ENCODE data around the gene CALML4.
"Not testable (repeated sequence)": the region's sequence is repeated elsewhere in the genome, so short reads cannot be mapped to it uniquely, and the experiment has no call there.

The CALML4 gene

DNA sequence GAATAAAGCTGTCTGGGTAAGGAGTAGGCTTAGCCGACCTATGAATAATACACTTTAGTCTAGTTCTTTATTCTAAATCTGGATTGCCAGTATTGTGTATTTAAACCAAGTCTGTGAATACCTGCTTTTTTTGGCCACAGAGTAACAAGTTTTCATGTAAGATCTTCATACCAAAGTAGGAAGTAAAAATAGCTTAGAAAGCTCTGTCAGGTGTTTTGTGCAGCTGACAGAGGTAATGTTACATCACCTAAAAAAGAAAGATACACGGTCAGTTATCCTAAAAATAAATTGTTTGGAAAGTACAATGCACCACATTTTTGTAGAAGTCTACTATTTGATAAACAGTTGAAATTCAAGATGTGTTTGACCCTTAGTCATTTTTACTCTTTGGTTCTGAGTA lies 16.5 kb downstream of the CALML4 start:
- no peak for ATAC-seq

DNA sequence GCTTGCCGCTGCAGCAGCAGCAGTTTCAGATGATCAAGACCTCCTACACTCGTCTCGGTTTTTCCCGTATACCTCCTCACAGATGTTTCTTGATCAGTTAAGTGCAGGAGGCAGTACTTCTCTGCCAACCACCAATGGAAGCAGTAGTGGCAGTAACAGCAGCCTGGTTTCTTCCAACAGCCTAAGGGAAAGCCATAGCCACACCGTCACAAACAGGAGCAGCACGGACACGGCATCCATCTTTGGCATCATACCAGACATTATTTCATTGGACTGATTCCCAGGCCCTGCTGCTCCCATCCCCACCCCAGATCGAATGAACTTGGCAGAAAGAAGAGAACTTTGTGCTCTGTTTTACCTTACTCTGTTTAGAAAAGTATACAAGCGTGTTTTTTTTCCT lies 17.6 kb downstream of the CALML4 start:
- no peak for ATAC-seq

DNA sequence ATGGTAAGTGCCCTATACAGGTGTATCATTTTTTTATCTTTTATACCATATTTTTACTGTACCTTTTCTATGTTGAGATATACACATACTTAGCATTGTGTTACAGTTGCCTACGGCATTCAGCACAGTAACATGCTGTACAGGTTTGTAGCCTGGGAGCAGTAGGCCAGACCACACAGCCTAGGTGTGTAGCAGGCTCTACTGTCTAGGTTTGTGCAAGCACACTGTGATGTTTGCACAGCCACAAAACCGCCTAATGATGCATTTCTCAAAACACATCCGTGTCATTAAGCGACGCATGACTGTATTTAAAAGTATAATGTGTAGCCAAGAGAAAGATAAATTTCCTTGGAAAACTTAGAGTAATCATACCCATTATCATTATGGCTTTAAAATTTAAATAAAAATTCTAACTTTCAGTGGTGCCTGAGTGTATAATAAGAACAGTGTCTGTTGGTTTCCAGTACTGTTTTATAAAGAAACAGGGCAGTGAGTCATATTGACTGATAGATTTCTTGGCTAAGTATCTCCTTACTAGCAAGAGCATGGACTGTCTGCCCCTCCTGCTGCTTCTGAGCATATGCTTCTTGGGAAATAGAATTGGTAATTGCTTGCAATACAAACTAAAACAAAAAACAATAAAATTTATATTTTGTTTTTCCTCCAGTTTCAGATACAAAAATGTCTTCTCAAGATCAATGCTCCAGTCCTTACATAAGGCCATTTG lies 18.3 kb downstream of the CALML4 start:
- ATAC-seq = no peak

DNA sequence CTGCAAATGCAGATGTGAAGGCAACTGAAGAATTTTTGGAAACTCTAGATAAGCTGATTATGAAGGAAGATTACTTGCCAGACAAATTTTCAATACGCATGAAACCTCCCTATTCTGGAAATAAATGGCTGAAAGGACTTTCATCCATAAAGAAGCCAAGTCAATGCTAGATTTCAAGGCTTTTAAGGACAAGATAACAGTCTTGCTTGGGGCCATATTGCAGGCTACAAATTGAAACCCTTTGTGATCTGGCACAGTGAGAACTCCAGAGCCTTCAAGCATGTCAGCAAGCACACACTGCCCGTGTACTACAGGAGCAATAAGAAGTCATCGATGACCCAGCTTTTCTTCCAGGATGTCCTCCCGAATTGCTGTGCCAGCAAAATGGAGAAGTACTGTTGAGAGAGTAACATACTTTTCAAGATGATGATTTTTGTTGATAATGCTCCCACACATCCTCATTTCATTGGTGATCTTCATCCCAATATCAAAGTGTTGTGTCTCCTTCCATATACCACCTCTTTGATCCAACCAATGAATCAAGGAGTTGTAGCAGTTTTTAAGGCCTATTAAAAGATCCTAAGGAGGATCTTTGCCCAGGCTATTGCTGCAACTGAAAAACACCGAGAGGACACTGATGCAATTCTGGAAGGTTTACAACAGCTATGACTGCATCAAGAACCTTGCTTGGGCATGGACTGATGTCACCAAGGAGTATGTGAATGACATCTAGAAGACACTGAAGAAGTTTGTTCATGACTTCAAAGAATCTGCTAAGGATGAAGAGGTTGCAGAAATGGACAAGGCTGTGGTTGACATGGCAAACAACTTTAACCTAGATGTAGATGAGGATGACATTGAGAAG lies 20.3 kb downstream of the CALML4 start:
- ATAC-seq = no peak

DNA sequence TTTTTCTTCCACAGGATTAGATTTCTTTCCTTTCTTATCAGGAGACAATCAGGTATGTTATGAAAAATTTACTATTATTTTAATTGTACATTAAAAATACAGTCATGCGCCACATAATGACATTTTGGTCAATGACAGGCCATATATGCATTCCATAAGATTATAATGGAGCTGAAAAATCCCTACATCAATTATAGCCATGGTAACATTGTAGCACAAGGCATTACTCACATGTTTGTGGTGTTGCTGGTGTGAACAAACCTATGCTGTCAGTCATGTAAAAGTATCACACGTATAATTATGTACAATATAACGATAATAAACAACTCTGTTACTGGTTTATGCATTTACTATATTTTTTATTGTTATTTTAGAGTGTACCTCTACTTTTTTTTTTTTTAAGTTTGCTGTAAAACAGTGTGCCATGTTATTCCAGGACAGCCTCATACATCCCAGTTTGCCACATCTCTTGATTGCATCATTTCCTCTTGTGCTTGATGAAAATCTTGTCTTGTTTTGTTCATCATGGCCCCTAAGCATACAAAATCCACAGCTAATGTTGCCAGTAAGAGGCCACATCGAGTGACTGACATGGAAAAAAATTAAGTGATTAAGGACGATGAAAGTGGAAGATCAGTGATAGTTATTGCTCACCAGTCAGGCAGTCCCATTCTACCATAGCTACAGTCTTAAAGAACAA lies 21.4 kb downstream of the CALML4 start:
- ATAC-seq = no peak

DNA sequence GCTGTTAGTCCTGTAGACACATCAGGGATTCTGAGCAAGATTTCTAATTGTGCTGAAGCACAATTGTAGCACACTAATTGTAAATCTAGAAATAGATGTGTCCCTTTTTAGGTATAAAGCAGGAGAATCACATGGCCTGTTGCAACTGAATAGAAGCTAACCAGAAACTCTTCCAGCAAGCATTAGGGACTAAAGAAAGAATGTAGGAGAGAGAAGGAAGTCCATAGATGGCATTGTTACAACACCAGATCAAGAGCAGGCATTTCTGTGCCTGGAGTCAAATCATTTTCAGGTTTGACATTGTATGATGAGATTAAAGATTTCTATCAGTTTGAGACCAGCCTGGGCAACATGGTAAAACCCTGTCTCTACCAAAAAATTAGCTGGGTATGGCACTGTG lies 27.4 kb downstream of the CALML4 start:
- ATAC-seq = no peak

DNA sequence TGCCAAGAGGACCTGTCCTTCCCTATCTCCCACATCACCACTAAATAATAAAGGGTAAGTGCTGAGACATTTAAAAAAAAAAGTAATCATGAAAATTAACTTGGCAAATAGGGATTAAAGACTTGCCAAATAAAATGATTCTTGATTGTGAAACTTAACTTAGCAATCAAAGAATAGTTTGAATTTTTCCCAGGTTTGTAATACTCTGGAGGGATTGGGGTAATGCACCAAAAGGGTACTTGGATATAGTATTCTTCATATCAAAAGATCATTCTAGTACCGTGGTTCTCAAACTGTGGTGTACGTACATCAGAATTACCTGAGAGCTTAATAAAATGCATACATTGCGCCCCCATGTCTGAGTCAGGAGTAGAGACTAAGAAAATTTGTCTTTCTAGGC lies 28.5 kb downstream of the CALML4 start:
- no peak for ATAC-seq

DNA sequence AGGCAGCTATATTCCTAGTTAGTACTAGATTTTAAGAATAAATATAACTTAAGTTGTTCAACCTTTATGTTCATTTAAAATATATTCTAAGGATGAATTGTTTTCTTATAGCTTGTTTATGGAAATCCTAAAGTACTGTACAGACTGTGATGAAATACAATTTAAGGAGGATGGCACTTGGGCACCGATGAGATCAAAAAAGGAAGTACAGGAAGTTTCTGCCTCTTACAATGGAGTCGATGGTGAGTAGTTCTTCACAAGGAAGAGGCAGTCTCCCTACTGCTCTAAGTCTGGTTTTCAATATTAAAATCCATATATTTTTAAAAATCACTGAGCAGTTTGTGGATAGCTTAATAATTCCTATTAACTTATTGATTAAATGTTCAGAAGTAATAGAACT lies 29.6 kb downstream of the CALML4 start:
- ATAC-seq = no peak

DNA sequence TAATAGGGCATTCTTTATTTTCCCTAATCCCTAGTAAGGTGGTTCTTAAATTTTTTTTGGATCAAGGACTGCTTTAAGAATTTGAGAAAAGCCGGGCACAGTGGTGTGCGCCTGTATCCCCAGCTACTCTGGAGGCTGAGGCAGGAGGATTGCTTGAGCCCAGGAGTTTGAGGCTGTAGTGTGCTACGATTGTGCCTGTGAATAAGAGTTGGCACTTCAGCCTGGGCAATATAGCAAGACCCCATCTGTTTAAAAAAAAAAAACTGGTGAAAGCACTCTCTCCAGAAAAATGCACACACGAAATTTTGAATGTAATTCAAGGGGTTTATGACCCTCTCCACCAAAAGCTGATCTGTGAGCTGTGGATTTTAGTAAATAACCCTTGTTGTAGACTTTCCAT lies 32.0 kb downstream of the CALML4 start:
- no peak for ATAC-seq

DNA sequence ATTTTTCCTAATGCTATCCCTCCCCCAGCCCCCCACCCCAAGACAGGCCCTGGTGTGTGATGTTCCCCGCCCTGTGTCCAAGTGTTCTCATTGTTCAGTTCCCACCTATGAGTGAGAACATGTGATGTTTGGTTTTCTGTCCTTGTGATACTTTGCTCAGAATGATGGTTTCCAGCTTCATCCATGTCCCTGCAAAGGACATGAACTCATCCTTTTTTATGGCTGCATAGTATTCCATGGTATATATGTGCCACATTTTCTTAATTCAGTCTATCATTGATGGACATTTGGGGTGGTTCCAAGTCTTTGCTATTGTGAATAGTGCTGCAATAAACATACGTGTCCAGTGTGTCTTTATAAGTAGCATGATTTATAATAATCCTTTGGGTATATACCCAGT lies 33.1 kb downstream of the CALML4 start:
- not testable (repeated sequence) for ATAC-seq

DNA sequence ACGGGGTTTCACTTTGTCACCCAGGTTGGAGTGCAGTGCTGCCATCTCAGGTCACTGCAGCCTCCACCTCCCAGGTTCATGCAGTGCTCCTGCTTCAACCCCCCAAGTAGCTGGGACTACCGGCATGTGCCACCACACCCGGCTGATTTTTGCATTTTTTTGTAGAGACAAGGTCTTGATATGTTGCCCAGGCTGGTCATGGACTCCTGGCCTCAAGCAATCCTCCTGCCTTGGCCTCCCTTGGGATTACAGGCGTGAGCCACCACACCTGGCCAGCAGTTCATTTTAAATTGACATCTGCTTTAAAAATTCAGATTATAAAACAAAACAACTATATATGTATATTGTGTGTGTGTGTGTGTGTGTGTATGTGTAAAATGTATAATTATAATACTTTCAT lies 38.3 kb downstream of the CALML4 start:
- ATAC-seq = no peak

DNA sequence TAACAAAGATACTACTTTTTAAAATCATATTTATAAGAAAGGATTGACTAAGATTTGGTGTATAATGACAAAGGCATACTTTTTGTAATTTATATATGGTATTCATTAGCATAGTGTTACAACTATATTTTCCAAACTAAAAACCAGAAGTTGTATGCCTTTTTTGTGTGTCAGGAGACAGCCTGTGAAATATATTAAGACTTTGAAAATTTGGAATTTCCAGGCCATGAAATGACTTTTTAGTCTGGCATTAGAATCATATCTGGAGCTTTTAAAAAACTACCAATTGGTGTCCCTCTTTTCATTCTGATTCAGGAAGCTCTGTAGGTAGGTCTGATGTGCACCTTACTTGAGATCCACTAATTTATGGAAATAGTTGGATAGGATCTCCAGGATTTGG lies 41.9 kb downstream of the CALML4 start:
- no peak for ATAC-seq

DNA sequence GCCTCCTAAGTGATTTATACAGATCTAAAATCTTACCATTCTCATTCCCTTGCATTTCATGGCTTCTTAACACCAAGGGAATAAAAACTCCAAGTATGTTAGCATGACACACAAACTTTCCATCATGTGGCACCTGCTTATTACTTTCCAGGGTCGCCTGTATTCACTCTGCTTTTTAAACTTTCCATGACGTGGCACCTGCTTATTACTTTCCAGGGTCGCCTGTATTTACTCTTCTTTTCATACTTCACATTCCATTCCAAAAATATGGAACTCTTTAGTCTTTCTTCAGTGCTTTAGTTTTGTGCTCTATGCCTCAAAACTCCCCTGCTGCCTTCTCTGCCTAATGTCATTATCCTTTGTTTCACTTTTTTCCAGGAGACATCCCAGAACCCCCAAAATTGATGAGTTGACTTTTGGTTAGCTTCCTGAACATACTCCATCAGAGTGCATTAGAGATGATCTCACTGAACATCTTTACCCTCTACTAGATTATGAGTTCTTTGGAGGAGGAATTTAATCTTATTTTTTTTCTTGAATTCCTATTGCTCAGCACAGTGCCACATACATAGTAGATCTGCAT lies 47.0 kb downstream of the CALML4 start:
- no peak for ATAC-seq

DNA sequence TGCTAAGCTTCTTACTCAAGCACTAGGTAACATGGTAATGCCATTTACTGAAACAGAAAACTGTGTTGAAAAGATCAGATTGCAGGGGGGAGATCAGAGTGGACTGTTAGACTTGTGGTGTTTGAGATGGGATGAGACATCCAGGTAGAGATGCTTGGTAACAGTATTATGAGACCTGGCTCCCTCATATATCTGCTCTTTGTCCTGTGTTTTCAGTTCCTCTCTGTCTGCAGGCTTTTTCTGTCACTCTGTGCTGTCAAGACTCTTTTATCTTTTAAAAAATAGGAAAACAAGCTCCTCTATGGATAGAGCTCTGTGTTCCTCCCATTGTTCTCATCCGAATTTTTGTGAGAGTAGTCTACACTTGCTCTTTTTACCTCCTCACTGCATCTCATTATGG lies 48.1 kb downstream of the CALML4 start:
- ATAC-seq = no peak

DNA sequence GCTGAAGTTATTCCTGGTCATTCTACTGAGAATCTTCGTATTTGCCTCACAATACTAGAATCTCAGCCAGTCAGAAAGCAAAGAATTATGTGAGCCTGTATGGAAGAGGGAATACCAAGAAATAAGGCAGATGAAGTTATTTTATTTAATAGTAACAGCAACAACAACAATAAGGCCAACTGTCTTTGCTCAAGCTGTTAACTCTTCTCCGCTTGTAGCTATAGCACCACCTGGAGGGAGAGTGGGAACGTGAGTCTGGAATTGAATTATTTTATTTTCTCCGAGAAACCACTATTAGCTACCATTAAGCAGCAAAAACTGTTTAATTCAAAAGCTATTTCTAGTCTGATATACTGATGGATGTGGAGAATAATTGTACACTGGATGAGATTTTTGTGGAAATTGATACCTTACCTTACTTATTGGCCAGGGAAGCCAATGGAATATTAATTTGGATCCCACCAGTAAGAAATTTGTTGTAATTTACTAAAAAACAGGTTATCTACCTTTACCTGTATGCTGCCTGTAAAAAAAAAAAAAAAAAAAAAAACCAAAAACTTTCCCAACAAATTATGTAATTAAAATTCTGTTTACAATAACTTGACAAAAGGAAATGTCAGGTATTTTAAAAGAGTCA lies 50.1 kb downstream of the CALML4 start:
- ATAC-seq = no peak

DNA sequence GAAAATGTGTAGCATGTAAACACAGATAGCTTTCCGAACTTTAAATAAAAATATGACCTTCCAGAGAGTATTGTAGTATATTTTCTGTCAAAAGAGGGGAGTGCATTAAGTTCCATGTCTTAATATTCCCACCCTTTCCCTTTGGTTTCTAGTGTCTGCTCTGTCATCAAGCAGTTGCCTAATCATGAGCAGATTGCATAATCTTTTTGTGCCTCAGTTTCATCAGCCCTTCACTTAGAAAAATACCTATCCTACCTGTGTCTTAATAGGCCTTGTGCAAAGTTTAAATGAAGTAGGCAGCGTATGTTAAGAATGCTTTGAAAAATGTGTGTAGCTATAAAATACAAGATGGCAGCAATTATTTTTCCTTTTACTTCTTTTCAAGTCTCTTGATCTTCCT lies 52.8 kb downstream of the CALML4 start:
- ATAC-seq = no peak

DNA sequence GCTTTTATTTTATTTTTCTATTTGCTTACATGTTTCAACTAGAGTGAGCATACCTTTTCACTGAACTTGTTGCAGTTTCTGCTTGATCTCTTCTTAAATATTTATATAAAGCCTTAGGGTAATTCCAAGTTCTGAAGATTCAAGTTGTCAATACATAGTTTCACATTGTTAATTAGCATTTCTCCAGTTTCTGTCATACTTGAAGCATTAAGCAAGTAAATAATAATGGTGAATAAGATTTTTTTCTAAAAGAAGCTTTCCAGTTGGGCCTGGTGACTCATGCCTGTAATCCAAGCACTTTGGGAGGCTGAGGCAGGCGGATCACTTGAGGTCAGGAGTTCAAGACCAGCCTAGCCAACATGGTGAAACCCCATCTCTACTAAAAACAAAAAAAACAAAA lies 53.9 kb downstream of the CALML4 start:
- no peak for ATAC-seq

DNA sequence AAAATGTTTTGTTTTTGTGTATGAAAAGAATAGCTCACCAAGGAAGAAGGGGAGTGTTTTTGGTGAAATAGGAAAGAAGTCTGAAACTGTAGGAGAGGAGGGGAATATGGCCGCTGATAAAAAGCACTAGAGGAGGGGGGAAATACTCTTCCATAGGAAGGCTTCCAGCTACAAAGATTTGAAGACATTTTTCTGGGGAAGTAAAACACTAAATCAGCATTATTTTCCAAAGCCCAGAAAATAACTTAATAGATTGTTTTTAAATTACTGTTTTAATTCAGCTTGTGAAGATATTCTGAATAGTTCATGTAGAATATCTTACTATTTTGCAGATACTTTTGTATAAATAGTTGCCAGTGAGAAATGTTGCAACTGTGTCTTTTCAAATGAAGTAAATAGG lies 54.9 kb downstream of the CALML4 start:
- no peak for ATAC-seq

DNA sequence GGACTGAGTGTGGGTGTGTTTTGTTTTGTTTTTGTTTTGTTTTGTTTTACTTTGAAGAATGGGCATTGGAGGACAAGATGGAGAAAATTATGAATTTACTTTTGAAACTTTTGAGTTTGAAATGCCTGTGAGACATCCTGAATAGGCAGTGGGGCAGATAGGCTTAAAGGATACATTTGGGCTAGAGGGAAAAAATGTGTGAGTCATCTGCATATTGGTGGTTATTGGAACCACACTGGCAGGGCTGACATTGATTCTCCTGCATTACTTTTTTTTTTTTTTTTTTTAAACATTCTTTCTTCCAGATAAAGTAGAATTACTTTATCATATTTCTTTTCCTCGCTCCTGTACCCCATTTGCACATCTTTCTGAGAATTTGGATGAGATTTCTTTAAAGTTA lies 56.1 kb downstream of the CALML4 start:
- ATAC-seq = no peak

DNA sequence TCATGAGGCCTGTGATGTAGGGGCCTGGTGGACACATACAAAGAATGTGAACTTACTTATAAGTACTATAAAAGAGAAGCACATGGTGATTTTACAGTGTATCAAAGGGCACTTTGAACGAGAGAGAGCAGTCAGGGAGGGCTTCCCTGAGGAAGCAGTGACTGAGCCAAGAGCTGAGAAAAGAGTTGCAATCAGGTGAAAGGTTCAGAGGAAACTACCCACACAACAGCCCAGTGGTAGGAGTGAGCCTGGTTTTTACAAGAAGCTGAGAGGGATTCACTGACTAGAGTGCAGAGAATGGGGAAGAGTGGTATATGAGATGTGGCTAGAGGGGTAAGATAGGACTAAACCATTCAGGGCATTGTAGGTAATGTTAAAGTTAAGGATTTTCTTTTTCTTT lies 57.1 kb downstream of the CALML4 start:
- no peak for ATAC-seq

DNA sequence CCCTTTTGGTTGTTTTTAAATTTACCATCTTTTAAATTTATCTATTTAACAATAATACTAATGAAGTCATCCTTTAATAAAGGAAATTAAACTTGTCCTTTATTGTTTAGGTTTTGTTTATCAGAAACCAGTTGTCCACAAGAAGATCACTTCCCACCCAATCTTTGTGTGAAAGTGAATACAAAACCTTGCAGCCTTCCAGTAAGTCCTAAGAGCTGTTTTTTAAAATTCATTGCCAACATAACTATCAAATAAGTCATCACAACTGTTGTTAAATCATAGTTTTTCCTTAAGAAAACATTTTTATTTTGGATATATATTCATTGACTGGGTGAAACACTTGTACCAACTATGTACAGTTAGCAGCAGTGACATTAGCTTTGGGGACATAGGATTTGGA lies 59.4 kb downstream of the CALML4 start:
- no peak for ATAC-seq

DNA sequence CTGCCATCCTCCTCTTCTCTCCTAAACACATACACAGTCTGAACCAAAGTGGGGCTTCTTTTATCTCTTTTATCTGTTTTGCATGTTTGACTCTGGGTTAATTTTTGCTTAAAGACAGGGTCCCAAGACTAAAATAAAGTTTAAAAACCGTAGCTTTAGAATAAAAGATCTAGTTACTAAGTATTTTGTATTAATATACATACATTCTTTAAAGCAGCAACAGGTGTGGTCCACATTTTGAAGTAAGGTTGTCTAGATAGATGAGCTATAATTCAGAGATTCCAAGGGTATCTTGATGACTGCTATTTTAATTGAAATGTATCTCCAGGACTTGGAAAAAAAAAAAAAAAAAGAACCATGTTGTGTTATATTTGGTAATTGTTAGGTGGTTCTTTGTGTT lies 61.3 kb downstream of the CALML4 start:
- ATAC-seq = no peak

DNA sequence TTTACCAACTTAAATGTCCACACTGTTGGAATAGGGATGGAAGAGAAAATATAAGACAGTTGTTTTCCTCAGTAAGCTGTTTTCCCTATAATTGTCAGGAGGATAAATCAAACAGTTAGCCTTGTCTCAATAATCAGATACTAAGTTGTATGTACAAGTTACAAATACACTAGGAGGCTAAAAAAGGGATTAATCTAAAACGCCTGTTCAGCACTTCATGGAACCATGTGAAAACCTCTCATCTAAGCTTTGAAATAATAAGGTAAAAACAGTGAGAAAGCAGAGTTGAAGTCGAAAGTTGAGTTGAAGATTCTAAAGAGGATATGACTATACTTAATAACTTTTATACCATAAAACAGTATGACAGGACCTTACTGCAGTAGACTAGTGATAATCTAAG lies 62.0 kb downstream of the CALML4 start:
- ATAC-seq = no peak
